GM19324 (cell line): ENCODE data around the gene BTBD18.
A peak's percentile ranks its signal among the peaks of the same experiment; 100 is the strongest.

Experiments used
- ATAC-seq: cut with Tn5 transposase; IDR thresholded peaks from one replicate; pipeline ENCODE4 v1.9.1; 2021; ENCODE audit warnings: mild to moderate bottlenecking, moderate library complexity; ENCODE audit not compliant: unreplicated experiment, low FRiP score

Gene BTBD18

GRCh38 chr11:57776031-57776521 lies 24.5 kb upstream of the BTBD18 start:
- no peak for ATAC-seq

- ATAC-seq = no peak
Measured at GRCh38 chr11:57775491-57775890, 23.9 kb upstream of the BTBD18 start.

- ATAC-seq = no peak
Measured at GRCh38 chr11:57773026-57773598, 21.5 kb upstream of the BTBD18 start.

- ATAC-seq = no peak
Measured at GRCh38 chr11:57772562-57772961, 20.9 kb upstream of the BTBD18 start.

- no peak for ATAC-seq
Measured at GRCh38 chr11:57771365-57771764, 19.7 kb upstream of the BTBD18 start.

- no peak for ATAC-seq
Measured at GRCh38 chr11:57770793-57771192, 19.2 kb upstream of the BTBD18 start.

- ATAC-seq = no peak
Measured at GRCh38 chr11:57764972-57765371, 13.4 kb upstream of the BTBD18 start.

- no peak for ATAC-seq
Measured at GRCh38 chr11:57764566-57764965, 12.9 kb upstream of the BTBD18 start.

GRCh38 chr11:57764021-57764420 lies 12.4 kb upstream of the BTBD18 start:
- ATAC-seq = no peak

- ATAC-seq = no peak
Measured at GRCh38 chr11:57763568-57763967, 11.9 kb upstream of the BTBD18 start.

- ATAC-seq = no peak
Measured at GRCh38 chr11:57762235-57762861, 10.7 kb upstream of the BTBD18 start.

GRCh38 chr11:57761301-57762234 lies 9.9 kb upstream of the BTBD18 start, which contains the start of gene CTNND1:
TSS of gene CTNND1 (plus strand) at chr11:57761802. CDS start at chr11:57791479, 29,677 bp downstream.
- ATAC-seq = no peak

- ATAC-seq = no peak
Measured at GRCh38 chr11:57758174-57758573, 6.6 kb upstream of the BTBD18 start.

- no peak for ATAC-seq
Measured at GRCh38 chr11:57752954-57753353, 1.3 kb upstream of the BTBD18 start.

- no peak for ATAC-seq
Measured at GRCh38 chr11:57751176-57751575, 443 bp downstream of the BTBD18 start.

- no peak for ATAC-seq
Measured at GRCh38 chr11:57746920-57747319, 4.7 kb downstream of the BTBD18 start.

- no peak for ATAC-seq
Measured at GRCh38 chr11:57745206-57745605, 6.4 kb downstream of the BTBD18 start.

GRCh38 chr11:57744357-57744756 lies 7.3 kb downstream of the BTBD18 start:
- no peak for ATAC-seq

- no peak for ATAC-seq
Measured at GRCh38 chr11:57742087-57742452, 9.5 kb downstream of the BTBD18 start.

GRCh38 chr11:57741132-57742086 lies 10.2 kb downstream of the BTBD18 start, which contains the start of gene SELENOH:
TSS of gene SELENOH (plus strand) at chr11:57741491. CDS start at chr11:57741596, 105 bp downstream.
- peak; percentile 93 for ATAC-seq
